ENCODE data around the gene INMT.

DNA sequence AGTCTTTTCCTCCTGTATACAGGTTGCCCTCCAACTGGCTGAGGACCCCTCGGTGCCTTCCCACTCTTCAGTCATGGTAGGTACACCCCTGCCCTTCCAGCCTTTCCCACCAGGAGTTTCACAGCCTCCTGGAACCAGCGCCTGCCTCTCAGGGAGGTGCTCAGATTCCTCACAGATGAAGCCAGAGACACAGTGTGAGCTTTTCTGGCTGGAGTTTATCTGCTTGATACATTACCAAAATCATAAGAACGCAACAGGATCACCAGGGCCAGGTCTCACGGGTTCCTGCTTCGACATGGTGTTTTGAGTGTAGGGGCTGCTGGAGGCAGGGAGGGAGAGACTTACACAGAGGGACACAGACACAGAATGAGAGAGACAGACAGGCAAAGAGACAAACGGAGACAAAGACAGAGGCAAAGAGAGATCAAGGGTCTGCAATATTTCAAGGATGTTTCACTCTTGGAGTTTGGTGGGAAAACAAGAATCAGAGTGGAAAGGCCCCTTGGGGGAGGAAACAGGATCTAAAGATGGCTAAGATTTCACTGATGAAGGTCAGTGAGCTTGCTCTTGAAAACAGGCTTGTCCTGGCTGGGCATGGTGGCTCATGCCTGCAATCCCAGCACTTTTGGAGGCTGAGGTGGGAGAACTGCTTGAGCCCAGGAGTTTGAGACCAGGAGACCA, 6.5 kb upstream of the INMT start:
- TF ChIP-seq, protein P1, sequence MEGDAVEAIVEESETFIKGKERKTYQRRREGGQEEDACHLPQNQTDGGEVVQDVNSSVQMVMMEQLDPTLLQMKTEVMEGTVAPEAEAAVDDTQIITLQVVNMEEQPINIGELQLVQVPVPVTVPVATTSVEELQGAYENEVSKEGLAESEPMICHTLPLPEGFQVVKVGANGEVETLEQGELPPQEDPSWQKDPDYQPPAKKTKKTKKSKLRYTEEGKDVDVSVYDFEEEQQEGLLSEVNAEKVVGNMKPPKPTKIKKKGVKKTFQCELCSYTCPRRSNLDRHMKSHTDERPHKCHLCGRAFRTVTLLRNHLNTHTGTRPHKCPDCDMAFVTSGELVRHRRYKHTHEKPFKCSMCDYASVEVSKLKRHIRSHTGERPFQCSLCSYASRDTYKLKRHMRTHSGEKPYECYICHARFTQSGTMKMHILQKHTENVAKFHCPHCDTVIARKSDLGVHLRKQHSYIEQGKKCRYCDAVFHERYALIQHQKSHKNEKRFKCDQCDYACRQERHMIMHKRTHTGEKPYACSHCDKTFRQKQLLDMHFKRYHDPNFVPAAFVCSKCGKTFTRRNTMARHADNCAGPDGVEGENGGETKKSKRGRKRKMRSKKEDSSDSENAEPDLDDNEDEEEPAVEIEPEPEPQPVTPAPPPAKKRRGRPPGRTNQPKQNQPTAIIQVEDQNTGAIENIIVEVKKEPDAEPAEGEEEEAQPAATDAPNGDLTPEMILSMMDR (IDR thresholded peaks at IDR 0.05): no peak
- no peak for TF ChIP-seq POLR2A (IDR thresholded peaks at IDR 0.05)
